GM10266 (cell line): Measurements from ENCODE around the gene PRODH2.

Source experiments
- DNase-seq: peaks from one replicate; pipeline ENCODE4 v3.0.0; 2012; ENCODE audit errors: extremely low spot score
- TF ChIP-seq, protein P1 (sequence below): IDR thresholded peaks from 2 replicates; pipeline ENCODE4 v1.5.1; 2012; ENCODE audit warnings: mild to moderate bottlenecking, low read depth; ENCODE audit not compliant: control insufficient read depth, insufficient read depth; ENCODE audit errors: missing control alignments

The PRODH2 gene

DNA sequence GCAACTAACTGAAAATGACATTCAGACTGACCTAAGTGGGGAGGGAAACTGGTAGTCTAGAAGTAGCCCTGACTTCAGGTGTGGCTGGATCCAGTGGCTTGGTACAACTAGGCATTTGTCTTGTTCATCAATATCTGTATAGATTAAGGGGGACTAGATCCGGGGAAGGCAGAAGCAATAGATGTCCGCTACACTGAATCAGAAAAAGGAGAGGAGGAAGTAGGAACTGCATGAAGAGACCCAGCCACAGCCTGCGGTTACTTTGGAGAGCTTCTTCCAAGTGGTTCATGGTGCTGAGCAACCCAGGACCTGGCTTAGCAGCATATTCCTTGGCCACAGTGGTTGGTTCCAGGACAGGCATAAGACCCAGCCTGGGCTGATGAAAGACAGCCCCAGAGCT lies 9.9 kb upstream of the PRODH2 start:
- DNase-seq = no peak
- TF ChIP-seq, protein P1, sequence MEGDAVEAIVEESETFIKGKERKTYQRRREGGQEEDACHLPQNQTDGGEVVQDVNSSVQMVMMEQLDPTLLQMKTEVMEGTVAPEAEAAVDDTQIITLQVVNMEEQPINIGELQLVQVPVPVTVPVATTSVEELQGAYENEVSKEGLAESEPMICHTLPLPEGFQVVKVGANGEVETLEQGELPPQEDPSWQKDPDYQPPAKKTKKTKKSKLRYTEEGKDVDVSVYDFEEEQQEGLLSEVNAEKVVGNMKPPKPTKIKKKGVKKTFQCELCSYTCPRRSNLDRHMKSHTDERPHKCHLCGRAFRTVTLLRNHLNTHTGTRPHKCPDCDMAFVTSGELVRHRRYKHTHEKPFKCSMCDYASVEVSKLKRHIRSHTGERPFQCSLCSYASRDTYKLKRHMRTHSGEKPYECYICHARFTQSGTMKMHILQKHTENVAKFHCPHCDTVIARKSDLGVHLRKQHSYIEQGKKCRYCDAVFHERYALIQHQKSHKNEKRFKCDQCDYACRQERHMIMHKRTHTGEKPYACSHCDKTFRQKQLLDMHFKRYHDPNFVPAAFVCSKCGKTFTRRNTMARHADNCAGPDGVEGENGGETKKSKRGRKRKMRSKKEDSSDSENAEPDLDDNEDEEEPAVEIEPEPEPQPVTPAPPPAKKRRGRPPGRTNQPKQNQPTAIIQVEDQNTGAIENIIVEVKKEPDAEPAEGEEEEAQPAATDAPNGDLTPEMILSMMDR = no peak

DNA sequence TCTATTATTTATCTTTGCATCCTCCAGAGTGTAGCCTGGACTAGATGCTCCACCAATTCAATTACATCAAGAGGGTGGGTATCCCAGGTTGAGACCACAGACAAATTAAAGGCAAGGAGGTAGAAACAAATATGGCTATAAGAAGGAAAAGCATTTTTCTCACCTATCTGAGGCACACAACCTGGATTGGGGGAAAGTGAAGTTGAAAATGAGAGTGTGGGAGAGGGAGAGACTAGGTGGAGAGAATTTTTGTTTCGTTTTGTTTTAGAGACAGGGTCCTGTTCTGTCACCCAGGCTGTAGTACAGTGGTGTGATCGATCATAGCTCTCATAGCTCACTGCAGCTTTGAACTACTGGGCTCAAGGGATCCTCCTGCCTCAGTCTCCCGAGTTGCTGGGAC lies 5.8 kb upstream of the PRODH2 start:
- DNase-seq = no peak
- TF ChIP-seq, protein P1 = no peak

DNA sequence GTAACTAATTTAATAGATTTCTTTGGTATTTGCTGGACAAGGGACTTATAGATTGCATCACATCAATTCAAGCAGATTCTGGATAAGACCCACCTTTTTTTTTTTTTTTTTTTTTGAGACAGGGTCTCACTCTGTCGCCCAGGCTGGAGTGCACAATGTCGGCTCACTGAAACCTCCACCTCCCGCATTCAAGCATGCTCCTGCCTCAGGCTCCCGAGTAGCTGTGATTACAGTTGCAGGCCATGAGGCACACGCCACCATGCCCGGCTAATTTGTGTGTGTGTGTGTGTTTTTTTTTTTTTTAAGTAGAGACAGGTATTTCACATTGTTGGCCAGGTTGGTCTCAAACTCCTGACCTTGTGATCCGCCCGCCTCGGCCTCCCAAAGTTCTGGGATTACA lies 4.2 kb upstream of the PRODH2 start:
- DNase-seq = no peak
- TF ChIP-seq, protein P1 = no peak

DNA sequence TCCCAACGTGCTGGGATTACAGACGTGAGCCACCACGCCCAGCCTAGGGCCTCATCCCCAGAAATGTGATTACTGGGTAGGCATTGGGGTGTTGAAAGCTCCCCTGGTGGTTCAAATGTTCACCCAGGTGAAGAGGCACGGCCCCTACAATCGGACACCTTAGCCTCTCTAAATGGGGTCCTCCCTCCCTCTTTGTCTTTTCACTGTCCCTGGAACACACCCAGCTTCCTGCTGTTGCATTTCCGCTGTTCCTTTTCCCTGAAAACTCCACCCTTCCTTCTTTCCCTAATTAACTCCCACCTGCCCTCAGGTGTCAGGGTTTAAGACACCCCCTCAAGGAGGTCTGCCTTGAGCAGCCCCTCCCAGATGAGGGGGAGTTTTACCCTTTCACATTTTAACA lies 3.6 kb upstream of the PRODH2 start:
- DNase-seq = no peak
- TF ChIP-seq, protein P1 = no peak

DNA sequence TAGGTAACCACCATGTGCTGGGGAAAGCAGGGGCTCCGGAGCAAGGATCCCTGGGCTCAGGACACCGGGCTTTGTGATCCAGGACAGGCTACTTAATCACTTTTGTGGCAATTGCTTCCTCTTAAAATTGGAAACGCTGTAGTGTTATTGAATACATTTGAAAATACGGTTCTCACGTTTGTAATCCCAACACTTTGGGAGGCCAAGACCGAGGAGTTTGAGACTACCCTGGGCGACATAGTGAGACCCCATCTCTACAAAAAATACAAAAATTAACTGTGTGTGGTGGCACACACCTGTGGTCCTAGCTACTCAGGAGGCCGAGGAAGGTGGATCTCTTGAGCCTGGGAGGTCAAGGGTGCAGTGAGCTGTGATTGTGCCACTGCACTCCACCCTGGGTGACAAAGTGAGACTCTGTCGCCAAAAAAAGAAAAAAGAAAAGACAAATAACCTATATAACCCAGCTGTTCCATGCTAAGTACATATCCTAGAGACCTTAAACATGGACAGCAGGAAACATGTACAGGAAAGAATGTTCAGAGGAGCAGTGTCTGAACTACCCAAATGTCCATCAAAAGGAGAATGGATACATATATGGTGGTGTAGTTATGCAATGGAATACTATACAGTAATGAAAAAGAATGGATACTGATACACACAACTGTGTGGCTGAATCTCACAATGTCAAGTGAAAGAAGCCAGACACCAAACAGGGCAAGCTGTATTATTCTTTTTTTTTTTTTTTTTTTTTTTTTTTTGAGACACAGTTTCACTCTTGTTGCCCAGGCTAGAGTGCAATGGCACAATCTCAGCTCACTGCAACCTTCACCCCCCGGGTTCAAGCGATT lies 622 bp upstream of the PRODH2 start:
- DNase-seq = no peak
- TF ChIP-seq, protein P1 = no peak

DNA sequence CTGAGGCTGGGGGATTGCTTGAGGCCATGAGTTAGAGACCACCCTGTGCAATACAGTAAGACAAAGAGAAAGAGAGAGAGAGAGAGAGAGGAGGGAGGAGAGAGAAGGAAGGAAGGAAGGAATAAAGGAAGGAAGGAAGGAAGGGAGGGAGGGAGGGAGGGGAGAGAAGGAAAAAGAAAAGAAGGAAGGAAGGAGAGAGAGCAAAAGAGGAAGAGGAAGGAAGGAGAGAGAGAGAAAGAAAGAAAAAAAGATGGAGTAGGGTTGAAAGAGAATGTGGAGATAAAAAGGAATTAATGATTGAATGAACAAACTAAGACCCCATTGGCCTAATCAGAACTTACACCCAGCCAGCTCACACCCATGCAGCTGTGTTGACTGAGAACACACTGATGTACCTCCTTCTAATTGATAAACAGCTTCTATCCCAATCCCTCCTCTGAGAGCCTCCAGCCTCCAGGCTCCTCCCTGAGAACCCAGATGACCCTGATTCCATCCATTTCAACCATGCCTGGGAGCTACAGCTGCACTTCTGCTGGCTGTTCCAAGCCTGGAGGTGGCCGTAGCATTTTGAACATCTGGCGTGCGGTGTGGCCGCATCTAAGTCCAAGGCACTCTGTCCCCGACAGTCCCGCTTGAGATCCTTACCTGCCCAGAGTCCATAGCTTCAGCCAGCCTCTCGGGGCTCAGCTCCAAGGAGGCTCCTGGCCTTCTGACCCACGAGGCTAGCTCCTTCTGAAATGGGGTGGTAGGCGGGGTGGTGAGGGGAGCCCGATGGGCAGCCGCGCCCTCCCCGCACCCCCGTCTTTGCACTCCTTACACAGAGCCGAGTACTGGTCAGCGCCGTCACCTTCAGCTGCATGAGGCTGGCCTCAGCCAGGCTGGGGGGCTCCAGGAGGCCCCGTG lies 1.1 kb downstream of the PRODH2 start:
- no peak for DNase-seq
- TF ChIP-seq, protein P1 = no peak
